Mononuclear cell (primary cell): ENCODE measurements around the gene ESR1. TPM values are rescaled to one million over a fixed set of nuclear protein-coding genes. Genes with fewer than 3 reads are reported as not detected.
"Not testable (repeated sequence)": the region's sequence is repeated elsewhere in the genome, so short reads cannot be mapped to it uniquely, and the experiment has no call there.

Experiments used
- H3K27me3 ChIP-seq: 2 replicates; pipeline ENCODE4 v1.6.0; 2011; ENCODE audit warnings: low read length, control low read depth; ENCODE audit not compliant: insufficient read depth
- H3K4me1 ChIP-seq: 2 replicates; pipeline ENCODE4 v1.5.1; 2011; ENCODE audit warnings: mild to moderate bottlenecking, low read length, control low read depth; ENCODE audit not compliant: insufficient read depth
- H3K4me3 ChIP-seq: 2 replicates; pipeline ENCODE4 v1.5.1; 2011; ENCODE audit warnings: mild to moderate bottlenecking, low read length, moderate library complexity
- H3K9me3 ChIP-seq: 2 replicates; pipeline ENCODE4 v1.5.1; 2011; ENCODE audit warnings: low read depth, mild to moderate bottlenecking, control low read depth, low read length
- total RNA-seq: library from RNA; depleted of rRNA; stranded (reverse); fragments of >200 nt; gene quantifications from one replicate; pipeline ENCODE4 v1.2.3, GENCODE V29; 2012

The ESR1 gene
- total RNA-seq, 1 donor = 0.63 TPM

DNA sequence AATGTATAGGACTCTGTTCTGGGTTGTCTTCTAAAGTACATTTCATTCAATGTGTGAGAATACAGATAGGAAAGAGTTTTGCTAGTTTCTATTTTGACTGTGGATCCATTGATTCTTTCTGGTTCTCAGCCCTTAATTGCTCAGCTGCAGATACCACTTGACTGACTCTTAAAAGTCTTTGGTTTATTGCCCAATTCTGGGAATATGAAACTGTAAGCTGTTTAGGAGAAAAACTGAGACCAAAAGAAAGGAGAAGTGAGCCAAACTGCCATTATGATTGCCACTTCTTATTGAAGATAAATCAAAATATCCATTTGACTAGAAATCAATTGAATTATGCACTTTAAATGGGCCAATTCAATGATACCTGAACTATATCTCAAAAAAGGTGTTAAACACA is 211.4 kb downstream of the ESR1 start:
- Histone ChIP-seq H3K27me3 (no peaks in the 10 kb centered on the region), H3K4me1 (no peaks in the 10 kb centered on the region), H3K9me3 (peaks cover 4% of the 10 kb centered on the region), H3K4me3 (no peak overlapping the region)

DNA sequence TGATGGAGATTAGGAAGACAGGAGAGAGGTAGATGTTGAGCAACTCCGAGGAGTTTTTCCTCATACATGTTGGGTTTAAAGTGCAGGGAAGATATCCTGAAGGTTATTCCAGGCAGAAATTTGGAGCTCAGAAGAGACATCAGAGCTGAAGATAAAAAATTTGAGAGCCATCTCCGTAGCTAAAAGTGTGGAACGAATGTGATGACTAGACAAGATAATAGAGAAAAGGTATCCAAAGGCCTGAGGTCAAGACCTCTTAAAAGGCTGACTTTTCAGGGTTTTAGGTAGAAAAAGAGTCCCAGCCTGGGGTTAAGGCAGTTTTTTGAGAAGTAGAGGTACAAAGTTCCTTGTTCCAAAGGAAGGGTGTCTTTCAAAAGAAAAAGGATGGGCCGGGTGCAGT is 214.8 kb downstream of the ESR1 start:
- H3K4me1 ChIP-seq = no peaks in the 10 kb centered on the region
- H3K9me3 ChIP-seq = peaks cover 5% of the 10 kb centered on the region
- H3K27me3 ChIP-seq = no peaks in the 10 kb centered on the region
- H3K4me3 ChIP-seq = no peak overlapping the region

DNA sequence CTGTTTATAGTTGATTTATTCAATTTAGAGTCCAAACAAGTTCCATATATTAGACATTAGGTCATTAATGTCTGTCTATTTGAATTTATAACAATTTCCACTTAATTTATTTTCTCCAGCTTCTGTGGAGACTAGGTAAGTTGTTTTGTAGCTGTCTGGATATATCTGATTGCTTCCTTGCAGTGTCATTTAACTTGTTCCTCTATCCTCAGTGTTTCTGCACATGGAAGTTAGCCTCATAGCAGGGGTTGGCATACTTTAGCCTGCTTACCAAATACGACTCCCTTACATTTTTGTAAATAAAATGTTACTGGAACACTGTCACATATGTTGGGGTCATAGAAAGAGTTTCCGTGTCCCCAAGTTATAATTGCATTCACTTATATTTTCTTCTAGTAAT is 216.1 kb downstream of the ESR1 start:
- H3K9me3 ChIP-seq = peaks cover 5% of the 10 kb centered on the region
- H3K4me1 ChIP-seq = no peaks in the 10 kb centered on the region
- H3K27me3 ChIP-seq = no peaks in the 10 kb centered on the region
- H3K4me3 ChIP-seq = no peak overlapping the region

DNA sequence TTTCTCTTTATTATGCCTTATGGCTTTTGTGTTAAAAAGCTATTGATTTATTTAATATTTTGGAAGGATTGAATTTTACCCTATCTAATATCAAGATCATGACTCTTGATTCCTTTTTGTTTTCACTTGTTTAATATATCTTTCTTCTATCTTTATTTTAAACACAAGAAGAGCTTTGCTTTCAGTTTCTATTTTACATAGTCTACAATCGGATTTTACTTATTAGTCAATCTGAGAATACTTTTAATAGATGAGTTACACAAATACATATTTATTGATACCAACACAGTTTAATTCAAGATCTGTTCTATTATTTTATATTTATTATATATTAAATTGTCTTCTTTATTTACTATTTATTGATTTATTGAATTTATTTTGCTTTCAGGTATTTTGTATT is 218.8 kb downstream of the ESR1 start:
- no peak overlapping the region for H3K4me3 ChIP-seq
- H3K27me3 ChIP-seq = no peaks in the 10 kb centered on the region
- H3K4me1 ChIP-seq = no peaks in the 10 kb centered on the region
- H3K9me3 ChIP-seq = peaks cover 5% of the 10 kb centered on the region

DNA sequence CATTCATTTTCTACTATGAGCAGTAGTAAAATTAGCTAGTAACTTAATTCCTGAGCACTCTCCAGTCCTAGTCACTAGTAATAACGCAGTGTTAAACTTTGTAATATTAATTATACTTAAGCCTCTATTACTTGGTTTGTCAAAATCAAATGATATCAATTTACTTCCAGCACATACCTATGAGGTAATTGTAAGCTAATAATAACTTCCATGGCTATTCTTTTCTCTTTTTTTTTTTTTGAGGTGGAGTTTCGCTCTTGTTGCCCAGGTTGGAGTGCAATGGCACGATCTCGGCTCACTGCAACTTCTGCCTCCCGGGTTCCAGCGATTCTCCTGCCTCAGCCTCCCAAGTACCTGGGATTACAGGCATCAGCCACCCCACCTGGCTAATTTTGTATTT is 219.3 kb downstream of the ESR1 start:
- H3K9me3 ChIP-seq, H3K4me1 ChIP-seq, H3K27me3 ChIP-seq, H3K4me3 ChIP-seq: not testable (repeated sequence)

DNA sequence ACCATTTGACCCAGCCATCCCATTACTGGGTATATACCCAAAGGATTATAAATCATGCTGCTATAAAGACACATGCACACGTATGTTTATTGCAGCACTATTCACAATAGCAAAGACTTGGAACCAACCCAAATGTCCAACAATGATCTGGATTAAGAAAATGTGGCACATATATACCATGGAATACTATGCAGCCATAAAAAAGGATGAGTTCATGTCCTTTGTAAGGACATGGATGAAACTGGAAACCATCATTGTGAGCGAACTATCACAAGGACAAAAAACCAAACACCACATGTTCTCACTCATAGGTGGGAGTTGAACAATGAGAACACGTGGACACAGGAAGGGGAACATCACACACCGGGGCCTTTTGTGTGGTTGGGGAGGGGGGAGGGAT is 226.3 kb downstream of the ESR1 start:
- H3K27me3 ChIP-seq, H3K4me3 ChIP-seq, H3K9me3 ChIP-seq, H3K4me1 ChIP-seq: not testable (repeated sequence)

DNA sequence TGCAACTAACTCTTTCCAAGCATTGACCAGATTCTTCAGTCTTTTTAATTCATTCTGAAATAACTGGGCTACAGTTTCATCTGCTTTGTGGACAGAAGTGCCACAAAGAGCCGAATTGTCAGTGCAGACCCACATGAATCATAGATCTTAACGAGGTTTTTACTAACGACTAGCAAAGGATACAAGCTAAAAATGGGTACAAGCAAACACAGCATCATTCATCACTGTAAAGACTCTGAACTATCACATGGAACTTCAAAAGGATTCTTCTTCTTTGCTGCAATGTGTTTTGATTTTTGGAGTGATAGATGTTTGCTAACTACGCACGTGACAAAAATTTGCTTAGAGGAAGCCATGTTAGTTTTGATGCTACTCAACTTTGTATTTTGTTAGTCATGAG is 227.1 kb downstream of the ESR1 start:
- Histone ChIP-seq H3K27me3 (no peaks in the 10 kb centered on the region), H3K9me3 (no peaks in the 10 kb centered on the region), H3K4me1 (no peaks in the 10 kb centered on the region), H3K4me3 (no peak overlapping the region)

DNA sequence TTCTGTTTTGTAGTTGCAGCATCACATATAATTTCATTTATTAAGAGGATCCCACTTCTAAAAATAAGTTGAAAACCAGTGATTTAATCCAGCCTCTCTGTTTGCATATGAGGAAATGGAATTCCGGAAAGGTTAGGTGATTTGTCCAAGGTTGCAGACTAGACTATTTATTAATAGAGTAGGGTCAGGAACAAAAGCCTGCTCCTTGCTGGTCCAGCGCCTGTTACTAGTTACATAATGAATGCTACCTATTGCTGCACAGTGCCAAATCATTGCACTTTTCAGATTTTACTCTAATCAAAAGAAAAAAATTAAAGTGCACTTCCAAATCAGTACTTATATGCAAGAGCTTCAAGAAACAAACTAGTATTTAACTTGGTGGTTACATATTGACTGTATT is 238.6 kb downstream of the ESR1 start:
- H3K27me3 ChIP-seq = no peaks in the 10 kb centered on the region
- no peaks in the 10 kb centered on the region for H3K9me3 ChIP-seq
- no peaks in the 10 kb centered on the region for H3K4me1 ChIP-seq
- H3K4me3 ChIP-seq = no peak overlapping the region

DNA sequence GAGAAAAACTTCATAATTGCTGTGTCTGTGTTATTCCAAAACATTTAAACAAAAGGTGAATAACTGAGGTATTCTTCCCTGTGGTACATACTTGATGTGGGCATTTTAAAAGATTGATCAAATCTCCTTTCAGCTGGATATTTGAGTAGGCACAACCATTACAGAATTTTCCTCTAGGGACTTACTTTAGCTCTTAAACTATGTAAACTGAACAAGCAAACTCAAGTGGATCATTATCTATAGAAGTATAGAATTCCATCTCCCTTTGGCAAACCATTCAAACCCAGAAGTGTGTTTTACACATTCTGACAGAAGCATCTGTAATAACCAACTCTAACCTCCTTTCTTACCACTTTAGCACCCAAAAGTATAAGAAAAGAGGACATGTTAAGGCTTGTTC is 241.4 kb downstream of the ESR1 start:
- Histone ChIP-seq H3K9me3 (no peaks in the 10 kb centered on the region), H3K4me3 (no peak overlapping the region), H3K27me3 (no peaks in the 10 kb centered on the region), H3K4me1 (no peaks in the 10 kb centered on the region)

DNA sequence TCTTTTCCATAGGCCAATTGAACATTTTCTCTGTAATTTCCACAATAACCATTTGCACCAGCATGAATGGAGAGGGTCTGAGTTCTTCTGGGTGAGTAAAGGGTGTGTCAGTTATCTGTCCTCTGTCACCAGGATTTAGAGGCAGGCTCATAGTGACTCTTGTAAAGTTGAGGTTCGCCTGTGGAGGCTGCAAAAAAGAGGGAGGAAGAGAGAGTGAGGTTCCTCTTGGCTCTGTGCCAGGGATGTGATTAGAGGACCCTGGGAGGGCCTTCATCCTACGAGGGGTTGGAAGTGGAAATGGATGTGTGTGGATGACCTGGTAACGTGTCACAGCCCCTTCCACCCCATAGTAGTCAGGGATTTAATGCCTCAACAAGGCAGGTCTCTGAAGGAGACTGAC is 242.0 kb downstream of the ESR1 start:
- no peaks in the 10 kb centered on the region for H3K4me1 ChIP-seq
- H3K9me3 ChIP-seq = no peaks in the 10 kb centered on the region
- no peak overlapping the region for H3K4me3 ChIP-seq
- no peaks in the 10 kb centered on the region for H3K27me3 ChIP-seq

DNA sequence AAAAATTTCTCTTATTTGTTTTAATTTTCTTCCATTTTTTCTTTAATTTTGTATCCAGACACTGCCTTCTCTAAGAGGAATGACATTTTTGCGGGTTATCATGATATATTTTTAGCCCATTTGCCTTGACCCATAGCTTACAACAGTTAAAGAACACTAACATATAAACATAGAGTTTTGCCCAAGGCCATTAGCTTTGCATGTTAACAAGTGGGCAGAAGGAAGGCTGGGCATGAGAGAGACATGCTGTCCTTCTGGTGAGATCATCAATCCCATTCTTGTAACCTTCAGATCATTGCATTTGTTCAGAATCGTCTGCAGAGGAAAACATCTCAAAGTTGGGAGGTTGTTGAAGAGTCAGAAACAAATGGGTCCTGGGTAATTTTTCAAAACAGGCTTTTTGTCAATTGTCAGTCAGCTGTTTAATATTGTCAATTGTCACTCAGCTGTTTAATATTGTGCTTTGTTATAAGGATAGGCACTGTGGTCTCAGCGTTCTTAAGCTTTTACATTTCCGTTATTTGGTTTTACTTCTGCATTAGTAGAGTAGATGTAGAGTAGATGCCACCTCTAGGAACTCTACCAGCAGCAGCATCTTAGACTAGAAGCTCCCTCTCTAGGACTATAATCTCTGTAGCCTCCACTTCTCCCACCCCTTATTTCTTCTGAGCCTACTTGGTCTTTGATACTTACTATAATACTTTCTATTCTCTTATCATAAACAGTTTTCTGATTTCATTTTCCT is 243.1 kb downstream of the ESR1 start:
- Histone ChIP-seq H3K4me1 (no peaks in the 10 kb centered on the region), H3K9me3 (no peaks in the 10 kb centered on the region), H3K4me3 (no peak overlapping the region), H3K27me3 (no peaks in the 10 kb centered on the region)

DNA sequence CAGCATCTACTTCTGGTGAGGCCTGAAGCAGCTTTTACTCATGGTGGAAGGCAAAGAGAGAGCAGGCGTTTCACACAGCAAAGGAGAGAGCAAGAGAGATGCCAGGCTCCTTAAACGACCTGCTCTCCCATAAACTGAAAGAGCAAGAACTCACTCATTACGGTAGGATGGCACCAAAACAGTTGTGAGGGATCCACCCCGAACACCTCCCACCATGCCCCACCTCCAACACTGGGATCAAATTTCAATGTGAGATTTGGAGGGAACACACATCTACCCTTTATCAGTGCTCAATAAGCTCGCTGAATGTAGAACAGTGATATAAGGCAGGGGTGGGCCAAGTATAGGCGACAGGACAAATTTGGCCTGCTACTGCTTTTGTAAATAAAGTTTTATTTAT is 244.6 kb downstream of the ESR1 start:
- no peaks in the 10 kb centered on the region for H3K4me1 ChIP-seq
- no peak overlapping the region for H3K4me3 ChIP-seq
- H3K27me3 ChIP-seq = no peaks in the 10 kb centered on the region
- no peaks in the 10 kb centered on the region for H3K9me3 ChIP-seq

DNA sequence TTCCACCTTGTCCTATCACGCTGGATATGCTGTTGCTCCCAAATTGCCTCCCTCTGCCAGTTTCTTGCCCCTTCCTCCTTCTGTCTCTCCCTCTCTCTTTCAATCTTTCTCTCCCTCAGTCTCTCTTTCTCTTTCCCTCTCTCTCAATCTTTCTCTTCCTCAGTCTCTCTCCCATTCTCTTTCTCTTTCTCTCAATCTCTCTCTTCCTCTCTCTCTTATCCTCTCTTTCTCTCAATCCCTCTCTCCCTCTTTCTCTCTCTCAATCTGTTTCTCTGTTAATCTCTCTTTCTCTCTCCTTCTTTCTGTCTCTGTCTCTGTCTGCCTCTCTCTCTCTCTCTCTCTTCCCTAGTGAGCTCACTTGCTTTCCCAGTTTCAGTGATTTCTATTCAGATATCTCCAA is 245.8 kb downstream of the ESR1 start:
- no peaks in the 10 kb centered on the region for H3K27me3 ChIP-seq
- no peaks in the 10 kb centered on the region for H3K4me1 ChIP-seq
- H3K4me3 ChIP-seq = no peak overlapping the region
- no peaks in the 10 kb centered on the region for H3K9me3 ChIP-seq

DNA sequence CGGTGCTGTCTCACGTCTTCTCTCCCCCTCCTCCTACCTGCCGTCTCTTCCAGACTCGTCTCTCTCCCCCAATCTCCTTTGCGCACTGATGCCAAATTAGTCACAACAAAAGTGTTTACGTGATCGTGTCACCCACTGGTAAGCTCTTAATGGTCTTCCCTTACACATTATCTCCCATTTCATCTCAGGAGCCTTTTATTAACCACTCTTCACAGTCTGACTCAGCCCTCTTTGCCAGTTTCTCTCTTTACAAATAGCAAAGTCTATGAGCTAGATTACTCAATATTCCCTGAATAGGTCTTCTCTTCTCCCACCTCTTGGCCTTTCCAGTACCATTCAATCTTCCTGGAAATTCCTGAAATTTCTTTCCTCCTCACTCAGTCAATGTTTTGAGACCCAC is 247.0 kb downstream of the ESR1 start:
- H3K4me1 ChIP-seq = no peaks in the 10 kb centered on the region

DNA sequence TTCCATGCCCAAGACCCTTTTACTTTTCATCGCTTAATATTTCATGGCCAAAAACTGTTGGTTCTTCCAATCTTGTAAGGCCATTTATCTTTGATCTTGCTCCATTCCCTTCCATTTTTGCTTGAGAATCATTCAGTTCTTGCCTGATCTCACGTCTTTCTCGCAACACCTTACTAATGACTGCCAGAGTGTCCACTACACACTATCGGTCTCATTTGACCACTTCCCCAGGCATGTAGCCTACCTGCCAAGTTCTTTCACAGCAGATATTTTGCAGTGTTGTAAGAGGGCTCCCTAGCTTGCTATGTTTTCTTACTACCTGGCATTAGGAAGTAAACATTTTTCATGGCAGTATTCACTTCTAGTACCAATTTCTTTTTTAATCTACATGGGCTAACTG is 248.0 kb downstream of the ESR1 start:
- H3K4me1 ChIP-seq = no peaks in the 10 kb centered on the region
- no peaks in the 10 kb centered on the region for H3K27me3 ChIP-seq
- H3K9me3 ChIP-seq = no peaks in the 10 kb centered on the region
- no peak overlapping the region for H3K4me3 ChIP-seq

More for the DNA sequence above, 247.0 kb downstream of the ESR1 start:
- Histone ChIP-seq H3K9me3 (no peaks in the 10 kb centered on the region), H3K27me3 (no peaks in the 10 kb centered on the region), H3K4me3 (no peak overlapping the region)

DNA sequence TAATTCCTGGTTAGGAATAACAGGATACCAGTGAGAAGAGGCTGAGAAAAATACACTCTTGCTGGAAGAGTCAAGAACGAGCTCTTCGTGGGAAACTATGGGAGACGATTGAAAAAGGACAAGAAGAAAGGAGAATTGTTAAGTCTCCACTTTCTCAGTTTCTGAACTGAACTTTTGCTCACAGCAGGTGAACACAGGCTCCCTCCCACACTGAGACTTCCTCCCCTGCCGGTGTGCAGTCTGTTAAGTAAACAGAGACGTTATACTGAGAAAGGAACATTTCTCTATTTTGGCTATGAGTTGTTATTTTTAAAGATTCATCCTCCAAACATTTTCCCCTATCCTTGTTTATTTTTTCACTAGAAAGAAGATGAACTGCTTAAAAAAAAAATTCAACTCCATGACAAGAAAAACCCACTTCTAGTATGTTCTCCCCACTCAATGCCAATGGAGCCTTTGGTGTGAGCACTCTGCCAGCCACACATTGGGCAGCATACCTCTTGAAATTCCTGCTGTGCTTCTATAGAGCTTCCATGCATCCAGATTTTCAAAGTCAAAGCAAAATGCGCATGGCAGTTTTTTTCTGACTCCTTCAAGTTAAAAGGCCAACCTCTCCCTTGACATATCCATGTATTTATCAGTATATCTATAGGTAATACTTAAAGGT is 250.5 kb downstream of the ESR1 start:
- no peaks in the 10 kb centered on the region for H3K4me1 ChIP-seq
- no peaks in the 10 kb centered on the region for H3K27me3 ChIP-seq
- H3K9me3 ChIP-seq = no peaks in the 10 kb centered on the region
- H3K4me3 ChIP-seq = no peak overlapping the region
